Right renal cortex interstitium (tissue), 3 donors: ENCODE results near the gene CTNNBIP1. TPM values are rescaled to one million over a fixed set of nuclear protein-coding genes. Genes with fewer than 3 reads are reported as not detected.
"Not testable (repeated sequence)": the region's sequence is repeated elsewhere in the genome, so short reads cannot be mapped to it uniquely, and the experiment has no call there.

ENCODE experiments used
- DNase-seq, 3 donors: peaks; one replicate each; pipeline ENCODE4 v3.0.0-alpha.2; 2013; ENCODE audit warnings: low read depth in 3 of 3, low spot score in 2 of 3
- polyA plus RNA-seq, 3 donors: library from polyadenylated mRNA; unstranded; fragments of 120-200 nt; gene quantifications; one replicate each; pipeline ENCODE4 v1.2.1, GENCODE V29; 2013; ENCODE audit not compliant: insufficient read length in 3 of 3

The CTNNBIP1 gene, protein sequence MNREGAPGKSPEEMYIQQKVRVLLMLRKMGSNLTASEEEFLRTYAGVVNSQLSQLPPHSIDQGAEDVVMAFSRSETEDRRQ
- polyA plus RNA-seq: 10 to 100 TPM; 29.9 to 31.4 (median 30.9) TPM

- DNase-seq: no peak
These were observed at the start of gene CTNNBIP1 for GRCh38 chr1:9910076-9910422. TSS of gene CTNNBIP1 (minus strand) at chr1:9910269. CDS start at chr1:9872064, 38,205 bp downstream.

GRCh38 chr1:9957726-9958125 is 47.7 kb upstream of the CTNNBIP1 start:
- no peak for DNase-seq

GRCh38 chr1:9946315-9946714 is 36.2 kb upstream of the CTNNBIP1 start:
- DNase-seq: no peak

DNA sequence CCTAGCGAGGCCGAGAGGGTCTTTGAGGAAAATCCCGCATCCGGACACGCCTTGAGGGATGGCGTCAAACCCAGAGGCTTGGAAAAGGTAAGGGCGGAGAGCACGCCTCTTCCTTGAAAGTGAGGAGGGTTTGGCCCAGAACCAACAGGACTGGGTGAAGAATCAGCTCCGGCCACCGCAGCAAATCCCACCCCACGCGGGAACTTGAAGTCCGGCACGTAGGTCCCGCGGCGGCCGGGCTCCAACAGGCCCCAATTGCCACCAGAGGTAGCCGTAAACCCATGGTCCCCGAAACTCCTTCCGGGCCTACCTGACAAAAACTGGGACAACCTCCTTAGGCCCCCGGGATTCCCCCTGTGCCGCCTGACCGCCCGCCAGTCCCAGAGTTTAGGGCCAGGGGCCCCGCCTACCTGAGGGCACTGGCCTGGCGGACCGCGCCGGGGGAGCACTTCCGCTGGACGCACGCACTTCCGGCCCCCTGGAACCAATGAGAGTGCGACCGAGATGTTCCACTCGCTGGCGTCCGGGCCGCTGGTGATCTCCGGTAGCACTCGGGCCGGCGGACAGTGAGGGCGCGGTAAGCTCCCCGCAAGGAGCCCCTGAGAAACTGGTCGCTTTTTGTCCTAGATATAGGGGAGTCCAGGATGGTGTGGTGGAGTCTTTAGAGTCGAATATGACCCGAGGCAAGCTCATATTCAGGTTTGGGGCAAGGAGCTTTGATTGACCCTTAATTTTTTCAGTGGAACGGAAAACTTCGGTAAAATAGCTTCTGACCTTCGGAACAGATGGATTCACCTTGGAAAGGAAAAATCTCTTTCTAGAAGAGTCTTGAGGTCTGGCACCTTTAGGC is 33.1 kb upstream of the CTNNBIP1 start, which contains the start of the genes LZIC and NMNAT1:
Gene LZIC, minus strand, starts transcription at position 453 of the 850 bp plus-strand sequence. CDS start 6,772 bp downstream, outside the sequence.
Gene NMNAT1, plus strand, starts transcription at position 537 of the 850 bp plus-strand sequence. CDS start 28,599 bp downstream, outside the sequence.
- peak; percentile 67 to 86 (median 77) for DNase-seq

DNA sequence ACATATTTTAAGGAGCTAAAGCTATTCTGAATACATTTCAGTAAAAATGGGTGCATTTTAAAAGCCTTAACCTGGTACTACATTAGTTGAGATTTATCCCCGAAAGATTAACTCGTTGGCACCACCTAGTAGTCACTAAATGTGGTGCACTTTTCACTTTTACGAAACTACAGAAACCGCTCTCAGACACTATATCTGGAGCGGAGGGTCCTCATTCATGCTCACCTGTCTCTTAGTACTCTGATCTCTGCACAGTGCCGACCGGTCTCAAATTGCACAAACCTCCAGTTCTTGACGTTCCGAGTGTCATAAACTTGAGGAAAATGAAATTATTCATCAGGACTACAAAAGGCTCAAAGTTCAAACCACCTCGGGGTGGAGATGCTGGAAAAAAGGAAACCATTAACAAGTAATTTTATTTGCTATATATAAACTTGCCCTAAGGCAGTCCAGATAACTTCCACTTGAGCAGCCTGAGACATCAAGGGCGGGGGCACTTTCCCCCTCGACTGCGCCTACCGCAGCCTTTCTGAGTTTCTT is 32.4 kb upstream of the CTNNBIP1 start:
- peak; percentile 27 to 32 (median 27) for DNase-seq

GRCh38 chr1:9929431-9930385 is 19.6 kb upstream of the CTNNBIP1 start:
- DNase-seq: no peak

DNA sequence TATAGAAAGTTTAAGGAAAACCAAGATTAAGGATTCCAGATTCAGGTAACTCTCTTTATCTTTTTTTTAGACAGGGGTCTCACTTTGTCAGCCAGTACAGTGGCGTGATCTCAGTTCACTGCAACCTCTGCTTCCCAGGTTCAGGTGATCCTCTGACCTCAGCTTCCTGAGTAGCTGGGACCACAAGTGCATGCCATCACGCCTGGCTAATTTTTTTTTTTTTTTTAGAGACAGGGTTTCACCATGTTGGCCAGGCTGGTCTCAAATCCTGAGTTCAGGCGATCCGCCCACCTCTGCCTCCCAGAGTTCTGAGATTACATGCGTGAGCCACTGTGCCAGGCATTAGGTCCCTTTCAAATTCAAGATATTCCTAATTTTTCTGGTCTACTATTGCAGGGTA is 17.2 kb upstream of the CTNNBIP1 start:
- DNase-seq: no peak

GRCh38 chr1:9922342-9922741 is 12.3 kb upstream of the CTNNBIP1 start:
- no peak for DNase-seq

DNA sequence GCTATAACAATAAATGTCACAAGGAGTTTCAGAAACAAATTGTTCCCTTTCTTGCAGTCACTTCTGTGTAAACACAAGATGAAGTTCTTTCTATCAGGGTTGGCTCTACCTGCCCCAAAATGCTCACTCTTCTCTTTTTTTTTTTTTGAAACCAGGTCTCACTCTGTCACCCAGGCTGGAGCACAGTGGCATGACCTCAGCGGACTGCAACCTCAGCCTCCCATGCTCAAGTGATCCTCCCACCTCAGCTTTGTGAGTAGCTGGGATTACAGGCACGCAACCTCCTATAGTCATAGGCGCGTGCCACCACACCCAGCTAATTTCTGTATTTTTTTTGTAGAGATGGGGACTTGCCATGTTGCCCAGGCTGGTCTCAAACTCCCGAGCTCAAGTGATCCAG is 10.5 kb upstream of the CTNNBIP1 start:
- no peak for DNase-seq

DNA sequence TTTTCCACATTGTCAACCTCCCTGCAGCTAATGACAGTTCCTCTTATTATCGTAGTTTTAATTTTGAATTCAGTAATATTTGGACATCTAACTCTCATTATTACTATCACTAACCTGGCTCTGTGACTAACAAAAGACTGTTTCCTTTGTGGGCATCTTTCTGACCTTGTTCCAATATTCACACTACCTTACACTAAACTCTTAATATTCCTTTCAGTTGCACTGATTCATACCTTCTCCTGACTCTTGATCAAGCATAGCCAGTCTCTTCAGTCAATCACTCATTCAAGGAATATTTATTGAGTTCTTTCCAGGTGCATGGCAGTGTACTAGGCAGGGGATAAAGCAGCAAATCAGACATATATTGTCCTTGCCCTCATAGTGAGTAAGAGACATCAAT is 7.8 kb upstream of the CTNNBIP1 start:
- no peak for DNase-seq

DNA sequence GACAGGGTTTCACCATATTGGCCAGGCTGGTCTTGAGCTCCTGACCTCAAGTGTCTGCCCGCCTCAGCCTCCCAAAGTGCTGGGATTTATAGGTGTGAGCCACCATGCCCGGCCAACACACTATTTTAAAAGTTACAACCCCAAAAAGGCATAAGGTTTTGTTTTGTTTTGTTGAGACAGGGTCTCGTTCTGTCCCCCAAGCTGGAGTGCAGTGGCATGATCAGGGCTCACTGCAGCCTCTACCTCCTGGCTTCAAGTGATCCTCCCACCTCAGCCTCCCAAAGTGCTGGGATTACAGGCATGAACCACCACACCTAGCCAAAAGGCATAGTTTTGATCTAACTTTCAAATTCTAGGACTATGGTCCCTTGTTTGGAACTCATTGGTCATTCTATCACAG is 7.4 kb upstream of the CTNNBIP1 start:
- DNase-seq: not testable (repeated sequence)

- no peak for DNase-seq
These were observed 6.4 kb upstream of the CTNNBIP1 start for GRCh38 chr1:9916452-9916851.

GRCh38 chr1:9914610-9914937 is 4.5 kb upstream of the CTNNBIP1 start:
- DNase-seq: no peak

GRCh38 chr1:9912264-9912936 is 2.3 kb upstream of the CTNNBIP1 start:
- DNase-seq: no peak

DNA sequence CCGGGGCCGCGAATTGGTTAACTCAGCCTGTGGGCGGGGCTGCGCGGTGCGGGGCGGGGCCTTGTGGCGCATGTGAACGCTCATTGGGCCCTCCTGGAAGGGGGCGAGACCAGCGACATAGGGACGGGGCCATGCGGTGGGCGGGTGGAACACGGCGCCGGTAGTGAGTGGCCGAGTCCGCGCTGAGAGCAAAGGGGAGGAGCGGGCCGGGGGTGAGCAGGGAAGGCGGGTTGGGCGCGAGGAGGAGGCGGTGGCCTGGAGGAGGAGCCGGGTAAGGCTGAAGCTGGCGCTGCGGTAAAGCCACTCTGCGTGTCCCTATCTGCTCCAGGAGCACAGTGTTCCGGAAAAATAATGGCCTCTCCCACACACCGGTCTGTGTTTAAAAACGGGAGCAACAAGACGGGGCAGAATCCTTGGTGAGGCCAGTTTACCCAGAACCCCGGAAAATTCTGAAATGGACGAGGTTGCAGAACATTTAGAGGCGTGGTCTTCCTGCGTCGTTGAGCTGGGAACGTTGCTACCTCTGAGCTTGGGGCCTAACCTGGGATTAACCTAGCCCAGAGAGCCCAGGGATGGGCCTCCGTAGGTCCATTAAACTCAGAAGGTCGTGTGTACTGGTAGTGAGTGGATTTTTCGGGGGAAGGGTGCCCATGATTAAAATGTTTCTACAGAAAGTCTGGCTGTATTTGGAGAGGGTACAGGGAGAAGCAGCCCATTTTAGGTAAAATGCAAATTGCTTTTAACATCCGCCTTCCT is 532 bp upstream of the CTNNBIP1 start:
- peak; percentile 89 to 96 (median 94) for DNase-seq

- no peak for DNase-seq
These were observed 629 bp downstream of the CTNNBIP1 start for GRCh38 chr1:9909234-9910046.

GRCh38 chr1:9908871-9909233 is 1.2 kb downstream of the CTNNBIP1 start:
- DNase-seq: no peak

DNA sequence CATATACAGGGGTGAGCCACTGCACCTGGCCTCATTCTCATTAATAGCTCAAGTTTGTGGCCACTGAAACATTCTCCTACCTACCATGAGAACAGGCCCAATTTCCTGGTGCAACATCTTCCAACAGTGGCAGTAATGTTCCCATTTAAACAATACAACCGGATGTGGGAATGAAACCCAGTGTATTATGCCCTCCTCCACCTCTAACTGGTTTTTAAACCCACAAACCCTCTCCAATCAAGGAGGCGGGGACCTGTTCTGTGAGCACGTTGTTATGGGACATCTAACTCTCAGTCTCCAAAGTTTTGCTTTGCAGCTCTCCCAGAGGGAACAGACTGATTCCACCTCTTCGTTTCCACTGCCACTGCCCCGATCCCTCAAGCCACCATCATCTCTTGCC is 2.6 kb downstream of the CTNNBIP1 start:
- no peak for DNase-seq

- no peak for DNase-seq
These were observed 3.6 kb downstream of the CTNNBIP1 start for GRCh38 chr1:9906466-9906865.
